ENCODE data around the gene TPBGL.

Gene TPBGL

GRCh38 chr11:75241036-75241905, 697 bp downstream of the TPBGL start:
- TF ChIP-seq, protein P1, sequence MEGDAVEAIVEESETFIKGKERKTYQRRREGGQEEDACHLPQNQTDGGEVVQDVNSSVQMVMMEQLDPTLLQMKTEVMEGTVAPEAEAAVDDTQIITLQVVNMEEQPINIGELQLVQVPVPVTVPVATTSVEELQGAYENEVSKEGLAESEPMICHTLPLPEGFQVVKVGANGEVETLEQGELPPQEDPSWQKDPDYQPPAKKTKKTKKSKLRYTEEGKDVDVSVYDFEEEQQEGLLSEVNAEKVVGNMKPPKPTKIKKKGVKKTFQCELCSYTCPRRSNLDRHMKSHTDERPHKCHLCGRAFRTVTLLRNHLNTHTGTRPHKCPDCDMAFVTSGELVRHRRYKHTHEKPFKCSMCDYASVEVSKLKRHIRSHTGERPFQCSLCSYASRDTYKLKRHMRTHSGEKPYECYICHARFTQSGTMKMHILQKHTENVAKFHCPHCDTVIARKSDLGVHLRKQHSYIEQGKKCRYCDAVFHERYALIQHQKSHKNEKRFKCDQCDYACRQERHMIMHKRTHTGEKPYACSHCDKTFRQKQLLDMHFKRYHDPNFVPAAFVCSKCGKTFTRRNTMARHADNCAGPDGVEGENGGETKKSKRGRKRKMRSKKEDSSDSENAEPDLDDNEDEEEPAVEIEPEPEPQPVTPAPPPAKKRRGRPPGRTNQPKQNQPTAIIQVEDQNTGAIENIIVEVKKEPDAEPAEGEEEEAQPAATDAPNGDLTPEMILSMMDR (IDR thresholded peaks at IDR 0.05; ENCODE audit: insufficient read depth, missing control alignments) = peak; percentile 93
- FAIRE-seq (no peak), DNase-seq (ENCODE audit: insufficient read length, low spot score) (peak; percentile 93)

DNA sequence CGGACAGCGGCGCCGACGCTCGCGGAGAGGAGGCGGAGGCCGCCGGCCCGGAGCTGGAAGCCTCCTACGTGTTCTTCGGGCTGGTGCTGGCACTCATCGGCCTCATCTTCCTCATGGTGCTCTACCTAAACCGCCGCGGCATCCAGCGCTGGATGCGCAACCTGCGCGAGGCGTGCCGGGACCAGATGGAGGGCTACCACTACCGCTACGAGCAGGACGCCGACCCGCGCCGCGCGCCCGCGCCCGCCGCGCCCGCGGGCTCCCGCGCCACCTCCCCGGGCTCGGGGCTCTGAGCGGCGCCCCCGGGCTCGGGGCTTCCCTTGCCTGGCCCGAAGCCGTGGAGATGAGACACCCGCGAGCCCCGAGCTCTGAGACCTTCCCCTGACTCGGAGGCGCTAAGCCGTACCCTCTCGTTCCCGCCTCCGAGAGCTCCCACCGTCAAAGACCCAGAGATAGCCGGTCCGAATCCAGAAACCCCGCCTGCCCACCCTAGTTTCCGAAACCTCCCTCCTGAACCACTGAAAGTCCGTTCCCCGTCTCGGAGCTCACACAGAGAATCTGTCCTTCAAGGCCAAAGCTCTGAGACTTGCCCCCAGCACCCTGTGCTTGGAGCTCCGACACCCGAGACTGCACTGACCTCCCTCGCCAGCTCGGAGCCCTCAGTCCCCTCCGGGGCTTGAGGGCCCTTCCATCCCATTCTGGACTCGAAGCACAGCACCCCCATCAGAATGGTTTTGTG, 1.5 kb downstream of the TPBGL start:
- peak; percentile 41 for DNase-seq (ENCODE audit: insufficient read length, low spot score)
- TF ChIP-seq, protein P1 (IDR thresholded peaks at IDR 0.05; ENCODE audit: insufficient read depth, missing control alignments) = no peak
- FAIRE-seq = no peak

- DNase-seq (ENCODE audit: insufficient read length, low spot score) (no peak), FAIRE-seq (no peak)
- TF ChIP-seq, protein P1 (IDR thresholded peaks at IDR 0.05; ENCODE audit: insufficient read depth, missing control alignments) = no peak
Measured at GRCh38 chr11:75242722-75243600, 2.4 kb downstream of the TPBGL start.

DNA sequence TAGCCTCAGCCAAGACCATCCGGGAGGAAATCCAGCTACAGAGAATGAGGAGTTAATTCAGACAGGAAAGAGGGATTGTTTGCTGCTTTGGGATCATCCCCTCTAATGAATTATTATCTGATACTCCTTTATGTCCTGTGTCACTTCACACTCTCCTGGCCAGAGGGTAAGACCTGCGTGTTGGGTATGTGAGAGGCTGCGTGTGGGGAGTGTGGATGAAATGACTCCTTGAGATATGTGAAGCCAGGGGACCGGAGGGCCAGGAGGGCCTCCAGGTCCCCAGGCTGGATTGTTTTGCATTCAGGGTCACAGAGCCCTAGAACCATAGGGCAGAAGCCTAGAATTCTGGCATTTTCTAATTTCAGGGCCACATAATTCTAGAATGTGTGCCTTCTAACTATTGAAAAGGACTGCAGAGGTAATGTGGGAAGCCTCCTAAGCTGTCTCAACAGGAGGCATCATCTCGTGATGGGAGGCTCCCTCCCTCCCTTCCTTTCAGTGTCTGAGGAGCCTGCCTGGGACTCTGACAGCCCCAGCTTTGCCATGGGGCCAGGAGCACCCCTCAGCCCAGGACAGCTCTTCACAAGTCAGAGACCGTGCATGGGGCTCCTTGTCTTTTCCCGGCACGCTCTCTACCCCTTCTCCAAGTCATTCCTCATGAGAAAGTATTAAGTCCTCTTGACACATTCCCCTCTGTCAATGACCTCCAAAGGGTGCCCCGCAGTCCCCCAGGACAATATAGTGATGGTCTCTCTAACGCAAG, 3.7 kb downstream of the TPBGL start:
- FAIRE-seq = no peak

GRCh38 chr11:75245356-75246005, 4.9 kb downstream of the TPBGL start:
- DNase-seq (ENCODE audit: insufficient read length, low spot score) (no peak), FAIRE-seq (no peak)

More for the DNA sequence above, 3.7 kb downstream of the TPBGL start:
- TF ChIP-seq, protein P1 (IDR thresholded peaks at IDR 0.05; ENCODE audit: insufficient read depth, missing control alignments) = no peak
- no peak for DNase-seq (ENCODE audit: insufficient read length, low spot score)

More at GRCh38 chr11:75245356-75246005, 4.9 kb downstream of the TPBGL start:
- TF ChIP-seq, protein P1 (IDR thresholded peaks at IDR 0.05; ENCODE audit: insufficient read depth, missing control alignments) = no peak

All from D721Med (cell line).